HFFc6 (cell line): ENCODE results near the gene PCDHGC5. TPM values are rescaled to one million over a fixed set of nuclear protein-coding genes. Genes with fewer than 3 reads are reported as not detected.

ENCODE experiments used
- DNase-seq: peaks from one replicate; pipeline ENCODE4 v3.0.0-alpha.2; 2018
- H3K27ac Mint-ChIP-seq: 2 replicates; pipeline ENCODE4 v1.8.0; 2020; ENCODE audit warnings: mild to moderate bottlenecking, mixed read lengths
- H3K27me3 Mint-ChIP-seq: 2 replicates; pipeline ENCODE4 v1.8.0; 2021; ENCODE audit warnings: mild to moderate bottlenecking, moderate library complexity, mixed read lengths; ENCODE audit not compliant: insufficient read depth
- H3K36me3 Mint-ChIP-seq: 2 replicates; pipeline ENCODE4 v1.8.0; 2021; ENCODE audit warnings: low read depth, mixed read lengths
- H3K4me1 Mint-ChIP-seq: 2 replicates; pipeline ENCODE4 v1.8.0; 2020; ENCODE audit warnings: low read depth, mixed read lengths
- H3K4me3 Mint-ChIP-seq: 2 replicates; pipeline ENCODE4 v1.8.0; 2020; ENCODE audit warnings: mild to moderate bottlenecking, moderate library complexity, mixed read lengths
- H3K9me3 Mint-ChIP-seq: 2 replicates; pipeline ENCODE4 v1.8.0; 2020; ENCODE audit warnings: mild to moderate bottlenecking, mixed read lengths
- CTCF ChIP-seq: fragments of 200-600 bp; sonication (generic); IDR thresholded peaks from 2 replicates; pipeline ENCODE4 v1.5.0; 2021; ENCODE audit warnings: antibody characterized with exemption, mild to moderate bottlenecking
- total RNA-seq, 6 experiments: library from RNA; stranded (reverse); fragmentation: NEBNext Ultra II Directional; extraction: Animal tissue kit (Norgen Biotek cat#: 25700); gene quantifications; 2 replicates in 1 of 6; 3 replicates in 5 of 6; pipeline ENCODE4 v1.2.3, GENCODE V29; 2021

Gene PCDHGC5
- total RNA-seq, 6 experiments from 2014 or later, result 2.3 to 5.7 (median 2.7) TPM

DNA sequence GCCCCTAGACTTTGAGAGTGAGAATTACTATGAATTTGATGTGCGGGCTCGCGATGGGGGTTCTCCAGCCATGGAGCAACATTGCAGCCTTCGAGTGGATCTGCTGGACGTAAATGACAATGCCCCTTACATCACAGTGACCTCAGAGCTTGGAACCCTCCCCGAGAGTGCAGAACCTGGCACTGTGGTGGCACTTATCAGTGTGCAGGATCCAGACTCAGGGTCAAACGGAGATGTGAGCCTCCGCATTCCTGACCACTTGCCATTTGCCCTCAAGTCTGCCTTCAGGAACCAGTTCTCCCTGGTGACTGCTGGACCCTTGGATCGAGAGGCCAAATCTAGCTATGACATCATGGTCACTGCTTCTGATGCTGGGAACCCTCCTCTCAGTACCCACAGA lies 2.8 kb upstream of the PCDHGC5 start:
- H3K4me1 Mint-ChIP-seq, result peaks cover 70% of the 10 kb centered on the region
- no peak for TF ChIP-seq CTCF
- H3K27ac Mint-ChIP-seq, result no peak overlapping the region
- DNase-seq, result no peak
- no peaks in the 10 kb centered on the region for H3K9me3 Mint-ChIP-seq
- no peak overlapping the region for H3K4me3 Mint-ChIP-seq
- peaks cover 32% of the 10 kb centered on the region for H3K36me3 Mint-ChIP-seq
- H3K27me3 Mint-ChIP-seq, result no peaks in the 10 kb centered on the region

GRCh38 chr5:141487131-141487530 lies 1.8 kb upstream of the PCDHGC5 start:
- H3K36me3 Mint-ChIP-seq, result peaks cover 32% of the 10 kb centered on the region
- TF ChIP-seq CTCF, result no peak
- H3K4me1 Mint-ChIP-seq, result peaks cover 69% of the 10 kb centered on the region
- no peak for DNase-seq
- H3K9me3 Mint-ChIP-seq, result no peaks in the 10 kb centered on the region
- H3K27me3 Mint-ChIP-seq, result no peaks in the 10 kb centered on the region
- no peak overlapping the region for H3K4me3 Mint-ChIP-seq
- H3K27ac Mint-ChIP-seq, result no peak overlapping the region

GRCh38 chr5:141489841-141490240 lies 960 bp downstream of the PCDHGC5 start:
- Mint-ChIP-seq H3K4me1 (peaks cover 58% of the 10 kb centered on the region), H3K27ac (peak overlapping the region; percentile 83; the same call in 1 of the 2 replicates), H3K36me3 (peaks cover 26% of the 10 kb centered on the region)

DNA sequence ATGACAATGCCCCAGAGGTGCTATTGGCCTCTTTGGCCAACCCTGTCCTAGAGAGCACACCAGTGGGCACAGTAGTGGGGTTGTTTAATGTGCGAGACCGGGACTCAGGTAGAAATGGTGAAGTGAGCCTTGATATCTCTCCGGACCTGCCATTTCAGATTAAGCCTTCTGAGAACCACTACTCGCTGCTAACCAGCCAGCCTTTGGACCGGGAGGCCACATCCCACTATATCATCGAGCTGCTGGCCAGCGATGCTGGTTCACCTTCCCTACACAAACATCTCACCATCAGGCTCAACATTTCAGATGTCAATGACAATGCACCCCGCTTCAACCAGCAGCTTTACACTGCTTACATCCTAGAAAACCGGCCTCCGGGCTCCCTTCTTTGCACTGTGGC lies 1.4 kb downstream of the PCDHGC5 start:
- Mint-ChIP-seq H3K9me3 (no peaks in the 10 kb centered on the region), H3K4me3 (no peak overlapping the region), H3K36me3 (peaks cover 26% of the 10 kb centered on the region), H3K4me1 (peaks cover 61% of the 10 kb centered on the region), H3K27me3 (no peaks in the 10 kb centered on the region), H3K27ac (peak overlapping the region; percentile 83)
- DNase-seq, result no peak
- no peak for TF ChIP-seq CTCF

More at GRCh38 chr5:141489841-141490240, 960 bp downstream of the PCDHGC5 start:
- no peak for DNase-seq
- TF ChIP-seq CTCF, result no peak
- Mint-ChIP-seq H3K27me3 (no peaks in the 10 kb centered on the region), H3K9me3 (no peaks in the 10 kb centered on the region), H3K4me3 (peak overlapping the region; percentile 81)

DNA sequence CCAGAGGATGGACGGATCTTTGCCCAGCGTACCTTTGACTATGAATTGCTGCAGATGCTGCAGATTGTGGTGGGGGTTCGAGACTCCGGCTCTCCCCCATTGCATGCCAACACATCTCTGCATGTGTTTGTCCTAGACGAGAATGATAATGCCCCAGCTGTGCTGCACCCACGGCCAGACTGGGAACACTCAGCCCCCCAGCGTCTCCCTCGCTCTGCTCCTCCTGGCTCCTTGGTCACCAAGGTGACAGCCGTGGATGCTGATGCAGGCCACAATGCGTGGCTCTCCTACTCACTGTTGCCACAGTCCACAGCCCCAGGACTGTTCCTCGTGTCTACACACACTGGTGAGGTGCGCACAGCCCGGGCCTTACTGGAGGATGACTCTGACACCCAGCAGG lies 1.9 kb downstream of the PCDHGC5 start:
- no peak for TF ChIP-seq CTCF
- Mint-ChIP-seq H3K27ac (no peak overlapping the region), H3K4me3 (no peak overlapping the region), H3K4me1 (peaks cover 66% of the 10 kb centered on the region), H3K9me3 (no peaks in the 10 kb centered on the region), H3K27me3 (no peaks in the 10 kb centered on the region), H3K36me3 (peaks cover 26% of the 10 kb centered on the region)
- no peak for DNase-seq
